Subcutaneous adipose tissue (tissue), 4 donors: ENCODE data around the gene COX6A1. TPM values are rescaled to one million over a fixed set of nuclear protein-coding genes. Genes with fewer than 3 reads are reported as not detected.

ENCODE experiments used
- CTCF ChIP-seq: fragments of 450-650 bp; IDR thresholded peaks from one replicate; pipeline ENCODE4 v1.5.1; 2016; ENCODE audit warnings: low read depth, mild to moderate bottlenecking, control low read depth, antibody characterized with exemption, moderate library complexity
- total RNA-seq, 4 donors: library from RNA; depleted of rRNA; stranded (reverse); fragments of >200 nt; gene quantifications; one replicate each; pipeline ENCODE4 v1.1.0, GENCODE V29; 2016

Gene COX6A1
- total RNA-seq, 4 donors from 2014 or later: 514 to 710 (median 569) TPM

GRCh38 chr12:120480211-120480610, 42.3 kb downstream of the COX6A1 start:
- no peak for TF ChIP-seq CTCF

DNA sequence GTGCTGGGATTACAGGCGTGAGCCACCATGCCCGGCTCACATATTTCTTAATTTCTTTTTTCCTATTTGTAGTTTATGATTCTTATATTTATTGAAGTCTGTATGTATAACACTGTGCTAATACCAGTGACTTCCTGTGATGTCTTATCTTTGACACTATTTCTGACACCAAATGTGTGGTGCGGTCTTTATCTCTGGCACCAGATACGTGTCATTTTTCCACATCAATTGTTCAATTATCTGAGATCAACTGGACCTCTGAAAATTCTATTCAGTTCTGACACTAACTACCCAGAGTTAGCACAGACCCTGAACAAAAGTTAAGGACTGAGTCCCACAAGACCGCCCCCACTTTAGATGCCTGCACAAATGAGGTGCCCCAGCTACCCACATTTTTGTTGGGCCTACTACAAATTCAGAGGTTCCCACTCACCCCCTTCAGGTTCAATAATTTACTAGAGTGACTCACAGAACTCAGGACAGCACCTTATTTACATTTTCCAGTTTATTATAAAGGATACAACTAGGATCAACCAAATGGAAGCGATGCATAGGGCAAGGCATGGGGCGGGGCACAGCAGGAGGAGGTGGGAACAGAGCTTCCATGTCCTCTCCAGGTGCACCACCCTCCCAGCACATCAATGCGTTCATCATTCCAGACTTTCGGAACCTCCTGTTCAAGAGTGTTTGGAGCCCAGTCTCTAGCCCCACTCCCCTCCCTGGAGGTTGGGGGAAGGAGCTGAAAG, 43.3 kb downstream of the COX6A1 start:
- TF ChIP-seq CTCF: no peak

DNA sequence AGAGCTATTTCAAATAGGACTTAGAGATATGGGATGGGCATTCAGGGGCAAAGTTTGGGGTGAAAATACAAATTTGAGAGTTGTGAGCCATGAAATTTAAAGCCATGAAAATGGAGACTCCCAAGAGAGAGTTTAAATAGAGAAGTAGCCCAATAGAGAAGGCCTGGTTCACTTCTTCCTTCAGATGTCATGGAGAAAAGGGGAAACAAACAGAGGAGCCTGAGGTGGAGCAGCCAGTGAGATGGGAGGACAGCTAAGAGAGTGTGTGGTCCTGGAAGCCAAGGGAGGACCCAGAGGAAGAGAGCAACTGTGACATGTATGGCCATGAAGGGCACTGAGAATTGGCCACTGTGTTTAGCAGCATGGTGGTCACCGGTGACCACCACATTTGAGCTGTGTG, 45.7 kb downstream of the COX6A1 start:
- no peak for TF ChIP-seq CTCF

DNA sequence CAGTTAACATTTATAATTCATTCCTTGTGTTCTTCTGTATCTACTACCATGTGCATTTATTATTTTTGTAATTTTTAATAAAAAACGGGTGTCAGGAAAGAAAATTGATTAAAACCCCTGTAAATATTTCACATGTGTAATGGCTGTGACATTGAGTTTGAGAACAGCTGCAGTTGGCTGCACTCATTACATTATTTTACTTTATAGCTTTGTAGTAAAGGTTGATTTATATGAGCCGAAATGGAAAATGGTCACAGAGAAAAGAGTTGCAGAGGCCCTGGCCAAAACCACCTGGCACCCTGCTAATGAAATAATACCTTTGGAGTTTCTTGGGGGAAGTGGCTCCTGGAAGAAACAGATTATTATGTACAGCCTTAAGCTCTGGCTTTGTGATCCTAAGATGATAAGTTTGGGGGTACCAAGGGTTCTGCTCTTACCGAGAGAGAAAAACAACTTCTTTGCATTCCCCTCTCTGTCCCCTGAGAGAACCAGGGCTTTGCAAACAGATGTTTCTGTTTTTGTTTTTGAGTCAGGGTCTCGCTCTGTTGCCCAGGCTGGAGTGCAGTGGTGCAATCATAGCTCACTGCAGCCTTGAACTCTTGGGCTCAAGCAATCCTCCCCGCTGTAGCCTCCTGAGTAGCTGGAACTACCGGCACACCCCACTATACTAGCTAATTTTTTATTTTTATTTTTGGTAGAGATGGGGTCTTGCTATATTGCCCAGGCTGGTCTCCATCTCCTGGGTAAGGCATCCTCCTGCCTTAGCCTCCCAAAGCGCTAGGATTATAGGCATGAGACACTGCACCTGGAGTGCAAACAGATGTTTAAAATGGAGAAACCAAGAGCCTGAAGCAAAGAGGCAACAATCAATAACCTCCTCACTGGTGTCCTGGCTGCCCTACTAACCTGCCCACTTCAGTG, 48.3 kb downstream of the COX6A1 start:
- no peak for TF ChIP-seq CTCF

- TF ChIP-seq CTCF: no peak
Observed at GRCh38 chr12:120488057-120488640, 50.2 kb downstream of the COX6A1 start.

DNA sequence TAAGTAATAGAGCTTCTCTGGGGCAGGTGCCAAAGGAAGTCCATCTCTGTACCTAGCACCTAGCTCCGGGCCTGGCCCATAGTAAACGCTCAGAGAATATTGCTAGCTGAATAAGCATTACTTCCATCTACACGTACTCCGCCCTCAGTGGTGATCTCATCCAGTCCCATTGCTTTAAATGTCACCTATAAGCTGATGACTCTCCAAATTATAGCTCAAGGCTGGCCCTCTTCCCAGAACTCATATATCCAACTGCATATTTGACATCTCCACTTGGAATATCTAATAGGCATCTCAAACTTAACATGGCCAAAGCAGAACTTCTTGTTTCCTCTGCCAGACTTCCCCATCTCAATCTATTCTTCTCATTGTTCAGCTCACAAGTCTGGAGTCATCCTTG, 51.1 kb downstream of the COX6A1 start:
- no peak for TF ChIP-seq CTCF

GRCh38 chr12:120490325-120490724, 52.4 kb downstream of the COX6A1 start:
- no peak for TF ChIP-seq CTCF
